Left ventricle myocardium superior (tissue), 1 donor: ENCODE data around the gene IVD. TPM values are rescaled to one million over a fixed set of nuclear protein-coding genes. Genes with fewer than 3 reads are reported as not detected.

Experiments
- ATAC-seq: fragments of 200-7000 bp; cut with Tn5 transposase; one replicate; pipeline ENCODE4 v1.9.1; 2020; ENCODE audit warnings: mild to moderate bottlenecking, moderate library complexity
- DNase-seq: peaks from one replicate; pipeline ENCODE4 v3.0.0-alpha.2; 2020
- intact Hi-C: fragments of 100-400 bp; cut with micrococcal nuclease; formaldehyde crosslinking; loops from one replicate; pipeline ENCODE4 v1.11.0; 2022
- total RNA-seq: library from RNA; stranded (reverse); fragmentation: NEBNext Ultra II Directional; extraction: Animal tissue kit (Norgen Biotek cat#: 25700); gene quantifications from one replicate; pipeline ENCODE4 v1.2.1, GENCODE V29; 2021
- donor health status: DM: no; HTN: yes; CAD: no; lungs with severe emphysema.

The IVD gene
- total RNA-seq, 1 donor from 2014 or later = 97.2 TPM

- DNase-seq (no peak), ATAC-seq (no peak)
- intact Hi-C loops = no loop called here
Measured at GRCh38 chr15:40409366-40409765, 3.8 kb downstream of the IVD start.

- ATAC-seq = no peak
- DNase-seq = no peak
- intact Hi-C loops = no loop called here
Measured at GRCh38 chr15:40410476-40410875, 4.9 kb downstream of the IVD start.

DNA sequence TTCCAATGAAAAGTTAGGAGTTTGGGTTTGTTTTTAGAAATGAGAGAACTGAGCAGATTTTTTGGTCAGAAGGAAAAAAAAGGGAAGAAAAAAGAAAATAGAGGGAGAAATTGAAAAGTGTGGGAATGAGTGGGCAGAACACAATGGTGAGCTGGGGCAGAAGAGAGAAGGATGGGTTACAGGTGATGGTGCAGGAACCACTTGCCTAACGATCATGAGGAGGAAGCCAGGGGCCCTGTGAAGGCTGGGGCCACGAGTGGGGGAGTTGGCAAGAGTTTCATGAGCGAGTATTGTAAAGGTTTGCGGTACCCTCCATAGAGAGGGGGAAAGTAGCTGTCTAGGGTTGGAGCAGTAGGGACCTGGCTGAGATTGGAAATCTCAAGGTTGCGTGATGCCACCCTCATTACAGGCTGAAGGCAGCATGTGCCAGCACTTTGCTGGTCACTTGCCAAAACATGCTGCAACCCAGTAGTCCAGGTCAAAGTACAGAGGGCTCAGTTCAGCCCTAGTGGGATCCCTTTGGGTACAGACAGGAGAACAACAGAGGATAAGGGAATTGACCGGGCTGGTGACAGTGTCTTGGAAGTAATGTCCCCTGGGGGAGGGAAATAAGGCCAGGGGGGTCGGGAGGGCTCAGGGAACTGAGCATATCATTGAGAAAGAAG is 6.6 kb downstream of the IVD start:
- ATAC-seq (peak; percentile 31), DNase-seq (no peak)
- intact Hi-C loops = no loop called here

DNA sequence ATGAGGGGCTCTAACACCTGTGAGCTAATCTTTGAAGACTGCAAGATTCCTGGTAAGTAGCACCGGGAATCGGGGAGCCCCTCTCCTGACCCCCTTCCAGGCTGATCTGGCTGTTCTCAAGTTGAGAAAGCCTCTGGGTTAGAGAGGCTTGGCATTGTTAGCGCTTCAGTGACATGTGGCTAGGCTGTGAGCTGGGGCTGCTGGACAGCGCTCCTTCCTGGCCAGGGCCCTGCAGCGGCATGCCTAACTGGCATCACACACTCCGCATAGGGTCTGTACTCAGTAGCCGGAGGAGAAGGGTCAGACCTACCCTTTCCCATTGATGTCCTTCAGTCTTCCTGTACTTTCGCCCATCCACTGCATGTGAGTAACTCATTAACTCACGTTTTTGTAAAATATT is 7.4 kb downstream of the IVD start:
- intact Hi-C loops = no loop called here
- no peak for DNase-seq

DNA sequence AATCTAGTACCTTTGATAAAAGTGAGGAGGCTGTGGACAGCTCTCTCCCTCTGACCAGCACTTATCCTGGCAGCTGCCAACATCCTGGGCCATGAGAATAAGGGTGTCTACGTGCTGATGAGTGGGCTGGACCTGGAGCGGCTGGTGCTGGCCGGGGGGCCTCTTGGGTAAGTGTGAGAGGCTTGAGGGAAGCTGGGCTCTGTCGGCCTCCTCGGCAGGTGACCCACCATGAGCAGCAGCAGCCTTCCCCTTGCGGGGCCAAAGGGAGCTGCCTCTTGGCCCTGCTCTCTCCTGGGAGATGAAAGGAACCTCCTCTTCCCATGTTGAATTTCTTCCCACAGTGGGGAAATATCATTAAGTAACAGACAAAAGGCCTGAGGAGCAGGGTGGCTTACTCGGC is 9.2 kb downstream of the IVD start:
- DNase-seq (no peak), ATAC-seq (no peak)
- intact Hi-C loops = no loop called here

More for the DNA sequence above, 7.4 kb downstream of the IVD start:
- no peak for ATAC-seq

GRCh38 chr15:40415226-40415625 is 9.6 kb downstream of the IVD start:
- no peak for DNase-seq
- intact Hi-C loops = no loop called here
- ATAC-seq = no peak

GRCh38 chr15:40416056-40416455 is 10.5 kb downstream of the IVD start:
- ATAC-seq (no peak), DNase-seq (no peak)
- intact Hi-C loops = no loop called here

GRCh38 chr15:40418126-40418525 is 12.5 kb downstream of the IVD start:
- no peak for DNase-seq
- intact Hi-C loops = no loop called here
- no peak for ATAC-seq

DNA sequence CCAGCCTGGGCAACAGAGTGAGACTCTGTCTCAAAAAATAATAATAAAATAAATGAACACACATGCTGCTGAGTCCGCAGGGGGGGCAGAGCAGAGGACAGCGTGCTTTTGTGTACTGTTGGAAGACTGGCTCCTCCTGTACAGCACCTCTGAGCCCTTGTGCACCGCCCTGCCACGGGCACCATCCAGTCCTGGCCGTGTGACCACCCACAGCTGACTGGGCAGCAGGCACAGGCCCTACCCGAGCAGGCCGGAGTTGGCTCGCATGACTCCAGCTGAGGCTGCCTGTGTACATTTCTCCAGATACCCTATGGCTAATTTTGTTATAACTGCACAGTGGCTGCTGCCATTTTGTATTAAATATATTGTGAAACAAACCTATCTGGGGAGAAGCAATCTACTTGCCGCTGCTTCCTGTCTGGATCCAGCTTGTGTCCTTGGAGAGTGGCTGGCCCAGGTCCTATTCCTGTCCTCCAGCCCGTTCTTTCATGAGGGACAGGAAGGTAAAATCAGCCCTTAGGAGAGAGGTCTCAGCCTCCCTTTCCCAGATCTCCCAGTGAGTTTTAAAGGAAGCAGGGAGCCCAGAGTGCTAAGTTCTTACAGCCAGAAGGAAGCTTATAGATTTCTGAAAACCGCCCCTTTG is 14.6 kb downstream of the IVD start:
- intact Hi-C loops = loop anchor here (10.0 kb wide), 1 partner anchor 135 kb away; the partner anchor contains the start of gene ANKRD63
- DNase-seq (peak; percentile 65), ATAC-seq (peak; percentile 75)

DNA sequence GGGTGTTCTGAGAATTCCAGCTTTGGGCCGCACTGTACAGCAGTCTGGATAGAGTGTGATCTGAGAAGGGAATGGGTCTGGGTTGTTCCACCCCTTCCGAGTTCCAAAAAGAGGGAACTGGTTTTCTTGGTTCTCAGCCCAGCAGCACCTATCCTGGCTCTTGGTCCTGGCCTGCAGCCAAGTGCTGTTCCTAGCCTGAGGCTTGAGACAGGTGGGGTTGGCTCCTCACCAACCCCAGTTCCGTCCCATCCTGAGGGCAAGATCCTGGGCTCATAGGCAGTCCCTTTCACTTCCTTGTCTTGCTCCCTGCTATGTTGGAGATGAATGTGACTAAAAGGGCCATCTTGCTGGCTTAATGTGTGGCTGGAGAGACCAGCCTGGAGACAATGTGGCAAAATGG is 15.2 kb downstream of the IVD start:
- DNase-seq (peak; percentile 65), ATAC-seq (peak; percentile 44)
- intact Hi-C loops = loop anchor here (10.0 kb wide), 1 partner anchor 136 kb away; the partner anchor contains the start of gene ANKRD63

DNA sequence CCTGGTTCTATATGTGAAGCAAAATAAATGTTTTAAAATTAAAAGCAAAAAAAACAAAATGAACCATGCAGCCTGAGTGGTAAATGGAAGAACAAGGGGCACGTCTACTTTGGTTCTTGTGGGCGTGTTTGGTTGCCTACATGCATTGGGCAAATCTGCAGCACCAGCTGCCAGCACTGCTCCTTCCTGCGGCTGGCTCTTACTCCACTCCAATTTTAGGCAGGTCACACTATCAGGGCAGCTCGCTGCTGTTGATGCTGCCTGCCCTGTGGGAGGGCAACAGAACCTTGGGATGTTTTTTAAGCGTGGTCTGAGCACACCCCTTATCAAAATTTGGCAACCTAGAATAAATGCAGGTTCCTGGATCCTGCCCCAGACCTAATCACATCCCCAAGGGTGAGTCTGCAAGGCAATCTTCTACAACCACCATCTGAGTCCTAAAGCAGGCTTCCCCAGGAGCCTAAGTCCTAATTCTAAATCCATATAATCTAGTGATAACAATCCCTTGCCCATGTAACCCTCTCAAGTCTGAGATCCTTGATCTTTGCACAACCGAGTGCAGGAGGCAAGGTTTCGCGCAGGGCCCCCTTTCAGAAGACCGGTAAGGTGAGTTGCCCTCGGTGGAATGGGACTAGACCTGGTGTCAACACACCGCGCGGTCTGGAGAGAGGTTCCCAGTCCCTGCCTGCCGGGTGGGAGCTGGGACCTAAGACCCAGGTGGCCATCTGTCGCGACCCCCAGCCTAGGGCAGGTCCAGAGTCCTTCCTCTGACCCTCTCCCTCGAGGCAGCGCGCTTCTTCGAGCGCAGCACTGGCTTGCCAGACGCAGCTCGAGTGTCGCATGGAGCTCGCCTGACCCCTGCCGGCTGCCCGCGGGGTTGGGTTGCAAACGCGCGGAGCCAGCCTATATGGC is 15.9 kb downstream of the IVD start:
- ATAC-seq = peak; percentile 88

GRCh38 chr15:40424483-40425115 is 19.0 kb downstream of the IVD start:
- no peak for DNase-seq
- ATAC-seq = no peak
- intact Hi-C loops = loop anchor here (10.0 kb wide), 1 partner anchor 140 kb away; the partner anchor contains the start of gene ANKRD63

More for the DNA sequence above, 15.9 kb downstream of the IVD start:
- DNase-seq = peak; percentile 89
- intact Hi-C loops = loop anchor here (10.0 kb wide), 1 partner anchor 137 kb away; the partner anchor contains the start of gene ANKRD63

DNA sequence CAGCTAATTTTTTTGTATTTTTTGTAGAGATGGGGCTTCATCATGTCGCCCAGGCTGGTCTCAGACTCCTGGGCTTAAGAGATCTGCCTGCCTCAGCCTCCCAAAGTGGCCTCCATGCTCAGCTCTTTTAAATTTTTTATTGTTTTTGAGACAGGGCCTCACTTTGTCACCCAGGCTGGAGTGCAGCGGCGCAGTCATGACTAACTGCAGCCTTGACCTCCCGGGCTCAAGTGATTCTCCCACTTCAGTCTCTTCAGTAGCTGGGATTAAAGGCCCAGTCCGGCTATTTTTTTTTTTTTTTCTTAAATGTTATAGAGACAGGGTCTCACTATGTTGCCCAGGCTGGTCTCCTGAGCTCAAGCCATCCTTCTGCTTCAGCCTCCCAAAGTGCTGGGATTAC is 20.1 kb downstream of the IVD start:
- DNase-seq (no peak), ATAC-seq (no peak)
- intact Hi-C loops = loop anchor here (10.0 kb wide), 1 partner anchor 141 kb away; the partner anchor contains the start of gene ANKRD63

GRCh38 chr15:40427188-40427587 is 21.6 kb downstream of the IVD start:
- no peak for DNase-seq
- intact Hi-C loops = loop anchor here (10.0 kb wide), 1 partner anchor 142 kb away; the partner anchor contains the start of gene ANKRD63
- no peak for ATAC-seq

DNA sequence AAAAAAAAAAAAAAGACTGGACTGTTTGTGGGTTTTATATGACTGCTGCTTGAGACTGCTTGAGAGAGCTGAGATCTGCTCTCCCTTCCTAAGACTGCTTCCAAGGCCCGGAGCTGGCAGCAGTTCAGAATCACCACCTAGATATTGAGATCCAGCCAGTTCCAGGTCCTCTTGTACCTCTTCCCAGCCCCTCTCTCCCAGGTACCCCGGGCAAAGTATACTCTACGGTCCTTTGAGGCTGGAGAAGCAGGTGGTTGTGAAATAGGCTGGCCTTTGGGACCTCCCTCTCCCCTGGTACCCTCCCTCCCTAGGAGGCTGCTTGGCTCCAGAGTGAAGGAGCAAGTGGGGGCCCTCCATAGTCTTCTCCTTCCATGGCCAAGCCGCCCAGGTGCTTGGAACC is 22.6 kb downstream of the IVD start:
- intact Hi-C loops = loop anchor here (10.0 kb wide), 1 partner anchor 143 kb away; the partner anchor contains the start of gene ANKRD63
- DNase-seq = no peak
- ATAC-seq = no peak

DNA sequence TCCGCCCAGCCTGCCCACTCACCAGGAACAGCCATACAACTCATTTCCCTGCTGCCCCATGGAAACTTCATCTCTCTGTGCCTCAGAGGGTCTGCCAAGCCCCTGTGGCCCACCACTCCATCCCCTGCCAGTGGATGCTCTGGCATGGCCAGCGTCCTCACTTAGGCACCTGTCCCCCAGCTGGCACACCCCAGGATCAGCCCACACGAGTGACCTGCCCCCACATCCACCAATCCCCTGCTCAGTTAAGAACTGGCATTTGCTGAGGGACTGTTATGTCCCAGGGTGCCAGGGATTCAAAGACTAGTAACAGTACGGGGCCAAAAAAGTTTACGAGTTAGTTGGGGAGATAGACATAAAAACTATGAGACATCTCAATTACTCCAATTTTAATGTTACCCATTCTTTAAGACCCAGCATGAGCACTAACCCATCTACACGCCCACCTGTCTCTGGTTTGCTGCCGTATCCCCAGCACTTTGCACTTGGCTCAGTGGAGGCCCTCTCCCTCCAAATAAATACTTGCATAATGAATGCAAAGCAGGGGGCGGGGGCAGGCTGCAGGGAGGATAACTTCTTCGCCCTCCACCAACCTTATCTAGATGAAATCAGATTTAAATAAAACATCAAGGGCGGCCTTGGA is 23.6 kb downstream of the IVD start:
- no peak for ATAC-seq
- DNase-seq = no peak
- intact Hi-C loops = loop anchor here (10.0 kb wide), 1 partner anchor 144 kb away; the partner anchor contains the start of gene ANKRD63

GRCh38 chr15:40430271-40430805 is 24.7 kb downstream of the IVD start:
- ATAC-seq (no peak), DNase-seq (no peak)
- intact Hi-C loops = no loop called here

DNA sequence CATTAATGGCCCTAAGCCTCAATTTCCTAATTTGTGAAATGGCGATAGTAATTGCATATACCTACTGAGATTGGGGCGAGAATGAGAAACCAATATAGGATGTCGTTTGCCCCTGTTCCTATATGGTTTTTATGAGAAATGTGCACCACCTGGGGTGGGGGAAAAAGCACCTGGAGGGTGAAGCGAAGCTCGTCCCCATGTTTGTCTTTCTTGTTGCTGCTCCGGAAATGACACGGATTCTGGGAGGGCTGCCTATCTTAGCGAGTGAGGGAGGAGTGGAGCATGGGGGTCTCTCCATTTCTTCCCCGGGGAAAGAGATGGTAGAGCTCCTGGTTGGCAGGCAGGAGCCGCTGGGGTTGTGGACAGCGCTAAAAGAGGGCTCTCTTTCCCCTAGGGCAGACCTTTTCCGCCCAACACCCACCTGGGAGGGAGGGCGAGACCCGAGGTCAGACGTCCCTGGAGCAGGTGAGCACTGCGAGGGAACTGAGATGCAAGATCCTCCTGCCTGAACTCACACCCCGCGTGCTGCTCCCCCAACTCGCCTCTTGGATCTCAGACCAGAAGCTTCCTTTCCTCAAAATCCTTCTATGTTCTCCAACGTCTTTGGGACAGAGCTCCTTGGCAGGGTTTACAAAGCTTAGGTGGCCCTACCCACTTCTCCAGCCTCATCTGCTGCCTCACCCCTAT is 29.6 kb downstream of the IVD start:
- intact Hi-C loops = no loop called here
- ATAC-seq (no peak), DNase-seq (no peak)
